HG02642 (cell line): Measurements from ENCODE around the gene CCDC85A.
"Not testable (repeated sequence)": the region's sequence is repeated elsewhere in the genome, so short reads cannot be mapped to it uniquely, and the experiment has no call there.

Experiments used
- ATAC-seq: cut with Tn5 transposase; IDR thresholded peaks from one replicate; pipeline ENCODE4 v1.9.1; 2021; ENCODE audit warnings: mild to moderate bottlenecking; ENCODE audit not compliant: unreplicated experiment, poor library complexity

Gene CCDC85A

DNA sequence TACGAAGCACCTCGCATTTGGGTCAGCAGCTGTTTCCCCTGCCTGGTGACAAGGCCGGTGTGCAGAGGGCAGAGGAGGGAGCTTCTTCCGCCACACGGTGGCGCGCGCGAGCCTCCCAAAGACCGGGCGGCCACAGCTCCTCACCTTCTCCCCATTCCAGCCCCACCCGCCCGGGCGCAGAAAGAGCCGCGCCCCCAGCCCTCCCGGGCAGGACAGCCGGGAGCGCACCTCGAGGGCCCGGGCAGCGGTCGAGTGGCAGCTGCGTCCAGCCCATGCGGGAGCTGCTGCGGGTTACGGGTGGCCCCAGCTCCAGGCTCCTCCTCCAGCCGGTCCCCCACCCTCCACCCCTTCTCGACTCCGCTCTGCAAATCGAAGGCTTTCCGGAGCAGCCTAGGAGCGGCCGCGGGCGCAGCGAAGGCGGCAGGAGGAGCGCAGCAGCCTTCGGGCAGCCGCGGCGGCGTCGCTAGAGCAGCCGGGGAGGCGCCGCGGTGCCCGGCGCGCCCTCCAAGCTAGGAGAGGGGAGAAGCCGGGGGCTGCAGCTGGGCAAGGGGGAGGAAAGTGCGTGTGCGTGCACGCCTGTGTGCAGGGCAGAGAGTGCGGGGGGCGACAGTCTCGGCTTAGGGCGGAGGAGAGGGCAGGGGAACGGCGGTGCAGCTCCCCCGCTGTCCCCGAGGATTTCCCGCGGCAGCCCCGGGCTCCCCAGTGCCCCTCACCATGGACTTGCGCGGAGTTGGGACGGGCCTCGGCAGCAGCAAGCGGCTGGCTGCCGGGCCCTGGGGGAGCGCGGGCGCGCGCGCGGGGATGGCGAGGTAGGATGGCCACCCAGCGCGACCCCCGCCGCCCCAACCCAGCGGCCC lies at the start of gene CCDC85A:
Gene CCDC85A (plus strand): TSS at position 348 of the 857 bp plus-strand sequence. CDS start 635 bp downstream, outside the sequence.
- ATAC-seq, result peak; percentile 96

DNA sequence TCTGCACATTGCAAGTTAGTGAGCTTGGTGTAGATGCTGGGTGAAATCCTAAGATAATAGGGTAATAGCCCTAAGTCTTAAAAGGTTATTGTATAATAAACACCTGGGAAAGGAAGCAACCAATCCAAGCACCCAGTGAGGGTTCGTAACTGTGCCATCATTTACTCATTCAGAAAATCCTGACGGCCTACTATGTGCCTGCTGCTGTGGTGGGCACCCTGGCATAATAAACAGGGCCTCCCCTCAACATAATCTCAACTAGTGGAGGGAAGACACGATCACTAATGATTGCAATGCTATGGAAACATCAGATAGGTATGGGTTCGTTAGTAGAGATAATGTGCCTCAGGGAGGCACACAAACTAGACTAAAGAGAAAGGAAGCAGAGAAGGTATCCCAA lies 48.9 kb upstream of the CCDC85A start:
- ATAC-seq, result no peak

DNA sequence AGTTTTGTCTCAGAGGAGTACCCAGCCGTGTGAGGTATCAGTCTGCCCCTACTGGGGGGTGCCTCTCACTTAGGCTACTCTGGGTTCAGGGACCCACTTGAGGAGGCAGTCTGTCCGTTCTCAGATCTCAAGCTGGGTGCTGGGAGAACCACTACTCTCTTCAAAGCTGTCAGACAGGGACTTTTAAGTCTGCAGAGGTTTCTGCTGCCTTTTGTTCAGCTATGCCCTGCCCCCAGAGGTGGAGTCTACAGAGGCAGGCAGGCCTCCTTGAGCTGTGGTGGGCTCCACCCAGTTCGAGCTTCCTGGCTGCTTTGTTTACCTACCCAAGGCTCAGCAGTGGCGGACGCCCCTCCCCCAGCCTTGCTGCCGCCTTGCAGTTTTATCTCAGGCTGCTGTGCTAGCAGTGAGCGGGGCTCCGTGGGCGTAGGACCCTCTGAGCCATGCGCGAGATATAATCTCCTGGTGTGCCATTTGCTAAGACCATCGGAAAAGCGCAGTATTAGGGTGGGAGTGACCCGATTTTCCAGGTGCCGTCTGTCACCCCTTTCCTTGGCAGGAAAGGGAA lies 41.2 kb upstream of the CCDC85A start:
- not testable (repeated sequence) for ATAC-seq

DNA sequence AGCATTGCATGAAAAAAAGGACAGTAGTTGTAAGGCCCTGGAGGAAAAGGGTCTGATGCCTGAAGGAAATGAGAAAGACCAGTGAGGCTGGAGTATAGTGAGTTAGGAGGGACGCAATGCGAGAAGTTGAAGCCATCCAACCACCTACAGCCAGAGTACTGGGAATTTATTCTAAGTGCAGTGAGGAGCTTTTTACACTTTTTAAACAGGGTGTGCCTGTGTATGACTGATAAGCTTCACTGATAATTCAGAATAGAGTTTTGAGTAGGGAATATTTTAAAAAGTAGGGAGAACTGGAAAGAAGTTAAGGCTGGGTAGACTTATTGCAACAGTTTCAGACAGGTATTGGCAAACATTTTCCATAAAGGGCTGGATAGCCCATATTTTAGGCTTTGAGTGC lies 35.9 kb upstream of the CCDC85A start:
- ATAC-seq, result no peak

- no peak for ATAC-seq
Measured at GRCh38 chr2:56148825-56149224, 35.0 kb upstream of the CCDC85A start.

DNA sequence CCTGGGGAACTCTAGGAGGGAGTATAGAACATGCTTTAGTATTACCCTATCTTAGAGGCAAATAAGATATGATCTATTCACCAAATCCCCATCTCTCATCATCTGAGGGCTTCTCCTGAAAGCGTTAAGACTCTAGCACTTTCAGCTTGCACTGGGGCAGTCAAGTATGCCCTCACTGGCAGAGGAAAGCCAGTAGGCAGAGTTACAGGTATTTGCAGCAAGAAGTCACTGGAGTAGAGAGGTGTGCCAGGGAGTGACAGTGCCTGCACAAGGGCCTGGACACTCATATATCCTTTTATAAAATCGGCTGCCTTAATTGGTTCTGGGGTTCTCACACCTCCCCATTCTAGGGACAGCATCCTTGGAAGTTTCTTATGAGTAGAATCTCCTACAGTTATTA lies 31.9 kb upstream of the CCDC85A start:
- ATAC-seq, result no peak

- ATAC-seq, result no peak
Measured at GRCh38 chr2:56155188-56155587, 28.6 kb upstream of the CCDC85A start.

DNA sequence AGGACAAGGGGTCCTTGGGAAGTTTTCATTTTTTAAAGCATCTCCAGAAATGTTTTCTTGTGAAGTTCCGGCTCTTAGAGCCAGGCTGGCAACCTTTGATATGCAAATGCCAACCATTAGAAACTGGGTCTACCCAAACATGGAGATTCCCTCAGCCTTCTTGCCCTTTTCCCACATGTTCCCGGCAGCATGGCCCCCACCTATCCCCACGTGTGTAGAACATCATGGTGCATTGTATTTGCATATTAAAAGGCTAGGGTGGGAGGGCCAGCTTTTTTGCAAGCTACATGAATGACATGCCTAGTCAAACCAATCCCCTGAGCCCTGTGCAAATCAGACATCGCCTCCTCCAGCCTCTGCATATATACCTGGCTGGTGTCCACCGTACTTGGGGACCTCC lies 23.9 kb upstream of the CCDC85A start:
- ATAC-seq, result not testable (repeated sequence)

DNA sequence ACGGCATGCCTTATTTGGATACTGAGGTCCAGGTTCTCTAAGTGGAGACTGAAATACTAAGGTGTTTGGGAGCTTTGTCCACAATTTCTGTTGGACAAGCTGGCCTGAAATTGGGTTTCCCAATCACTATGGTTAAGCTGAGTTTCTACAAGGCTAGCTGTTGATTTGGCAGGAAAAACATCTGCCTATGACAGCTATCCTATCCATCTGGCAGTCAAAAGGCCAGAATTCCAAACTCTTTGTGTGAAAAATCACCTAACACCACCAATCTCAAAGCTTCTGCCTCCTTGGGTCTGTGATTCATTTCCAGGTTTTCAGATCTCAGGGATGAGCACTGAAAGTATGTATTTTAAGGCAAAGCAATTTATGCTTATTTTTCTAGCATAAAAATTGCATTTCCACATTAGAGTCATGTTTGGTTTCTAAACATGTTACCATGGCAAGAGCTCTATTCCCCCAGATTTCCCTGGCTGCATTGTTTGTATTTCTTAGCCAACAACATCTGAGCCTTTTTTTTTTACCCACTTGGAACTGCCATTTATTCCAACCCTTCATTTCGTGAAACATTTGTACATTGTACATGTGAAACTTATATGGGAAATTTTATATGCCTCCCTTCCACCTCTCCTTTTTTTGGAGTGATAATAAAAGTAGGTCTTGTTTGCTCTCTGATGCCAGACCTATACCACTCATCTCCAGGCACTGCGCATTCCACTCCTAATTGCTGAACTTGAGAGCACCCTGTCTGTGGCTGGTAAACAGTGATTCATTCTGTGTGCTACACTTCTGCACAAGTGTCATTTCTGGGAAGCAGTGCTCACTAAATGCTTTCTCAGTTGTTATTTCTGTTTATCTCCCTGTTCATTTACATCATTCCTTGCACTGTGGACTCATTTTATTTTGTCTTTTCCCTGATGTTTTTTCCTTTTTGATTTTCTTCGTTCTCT lies 15.9 kb upstream of the CCDC85A start:
- ATAC-seq, result no peak

DNA sequence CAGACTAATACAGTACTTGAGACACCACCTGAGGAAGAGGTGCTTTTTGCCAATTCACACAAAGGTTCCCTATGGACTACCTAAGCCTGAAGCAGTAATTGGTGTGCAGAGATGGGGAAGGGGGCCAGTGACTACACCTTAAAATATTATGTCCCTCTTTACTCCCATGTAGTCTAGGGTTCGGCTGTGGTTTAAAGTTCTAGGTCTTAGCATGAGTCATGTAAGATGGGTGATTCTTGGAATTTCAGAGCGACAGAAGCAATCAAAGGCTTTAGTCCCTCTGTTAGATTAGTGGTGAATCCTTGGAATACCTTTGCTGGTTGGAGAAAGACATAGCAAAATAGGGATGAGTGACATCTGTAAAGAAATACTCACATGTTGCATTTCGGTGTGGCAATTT lies 14.3 kb upstream of the CCDC85A start:
- no peak for ATAC-seq

DNA sequence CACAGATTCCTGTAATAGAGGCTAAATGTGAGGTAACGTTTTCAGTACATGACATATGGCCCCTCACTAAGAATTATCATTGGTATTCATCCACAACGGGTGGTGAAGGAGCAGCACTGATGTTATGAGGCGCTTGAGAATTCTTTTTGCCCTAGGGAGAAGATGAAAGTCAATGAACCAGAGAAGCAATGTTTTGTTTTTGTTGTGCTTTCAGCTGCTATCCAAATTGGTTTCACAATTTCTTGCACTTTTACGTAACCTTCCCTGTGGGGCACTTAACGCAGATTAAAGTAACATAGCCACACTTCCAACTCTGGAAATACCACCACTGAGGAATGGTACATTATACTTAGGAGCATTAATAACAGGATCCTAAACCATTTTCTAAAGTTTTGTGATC lies 13.3 kb upstream of the CCDC85A start:
- ATAC-seq, result no peak

- ATAC-seq, result no peak
Measured at GRCh38 chr2:56170988-56171387, 12.8 kb upstream of the CCDC85A start.

DNA sequence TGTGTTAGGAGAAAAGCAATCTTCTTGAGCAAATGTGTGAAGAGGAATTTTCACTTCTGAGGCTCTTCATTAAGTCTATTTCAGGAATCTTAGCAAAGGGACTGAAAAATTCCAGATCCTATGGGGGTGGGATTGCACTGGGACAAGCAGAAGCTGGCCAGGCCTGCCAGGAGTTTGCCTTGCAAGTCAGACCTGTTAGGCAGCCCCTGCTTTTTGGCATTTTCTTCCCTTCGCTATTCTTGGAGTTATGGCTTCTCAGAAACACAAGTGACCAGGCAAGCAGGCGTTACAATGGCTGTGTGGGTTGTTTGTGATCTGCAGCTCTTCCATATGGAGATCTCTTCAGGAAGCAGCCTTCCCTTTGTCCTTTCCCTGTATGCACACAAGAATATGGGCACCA lies 8.0 kb upstream of the CCDC85A start:
- no peak for ATAC-seq

- peak; percentile 84 for ATAC-seq
Measured at GRCh38 chr2:56177420-56178220, 6.2 kb upstream of the CCDC85A start.

- no peak for ATAC-seq
Measured at GRCh38 chr2:56179931-56180330, 3.9 kb upstream of the CCDC85A start.

DNA sequence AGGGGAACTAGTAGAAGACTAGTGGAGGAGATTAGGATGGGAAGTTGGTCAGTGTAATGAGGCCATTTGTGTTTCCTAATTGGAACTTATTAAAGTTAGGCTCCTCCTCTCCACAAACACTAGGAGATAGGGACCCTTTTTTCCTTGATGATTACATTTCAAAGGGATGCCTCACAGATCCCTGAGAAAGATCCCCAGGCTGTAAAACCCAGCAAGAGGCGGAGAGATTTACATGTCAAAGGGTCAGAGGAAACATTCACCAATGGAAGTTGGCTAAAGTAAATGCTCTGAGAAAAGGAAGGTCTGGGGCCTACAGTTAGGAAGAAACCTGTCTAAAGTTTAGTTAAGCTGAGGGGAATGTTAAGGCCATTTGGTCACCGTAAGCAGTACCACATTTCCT lies 1.4 kb upstream of the CCDC85A start:
- ATAC-seq, result no peak

- ATAC-seq, result peak; percentile 24
Measured at GRCh38 chr2:56184500-56185011, 766 bp downstream of the CCDC85A start.

DNA sequence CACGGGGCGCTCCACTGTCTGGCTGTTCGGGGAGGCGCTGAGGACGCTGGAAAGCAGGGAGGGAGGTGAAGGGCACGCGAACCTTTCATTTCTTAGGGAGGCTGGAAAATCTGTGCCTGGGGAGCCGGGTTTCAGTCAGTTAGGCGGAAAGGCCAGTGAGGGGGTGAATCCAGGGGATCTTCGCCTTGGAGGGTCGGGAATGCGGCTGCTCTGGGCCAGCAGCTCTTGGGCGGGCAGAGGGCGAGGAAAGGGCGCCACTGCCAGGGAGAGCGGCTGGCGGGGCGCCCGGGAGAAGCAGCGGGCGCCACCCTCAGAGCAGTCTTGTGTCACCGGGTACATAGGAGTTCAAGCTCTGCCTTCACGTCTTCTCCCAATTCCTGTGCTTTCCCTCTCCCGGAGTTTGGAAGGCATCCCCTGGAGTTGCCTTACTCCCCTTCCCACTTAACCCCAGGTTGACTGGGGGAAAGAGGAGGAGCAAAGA lies 1.4 kb downstream of the CCDC85A start:
- no peak for ATAC-seq

- ATAC-seq, result no peak
Measured at GRCh38 chr2:56185582-56186046, 1.8 kb downstream of the CCDC85A start.

DNA sequence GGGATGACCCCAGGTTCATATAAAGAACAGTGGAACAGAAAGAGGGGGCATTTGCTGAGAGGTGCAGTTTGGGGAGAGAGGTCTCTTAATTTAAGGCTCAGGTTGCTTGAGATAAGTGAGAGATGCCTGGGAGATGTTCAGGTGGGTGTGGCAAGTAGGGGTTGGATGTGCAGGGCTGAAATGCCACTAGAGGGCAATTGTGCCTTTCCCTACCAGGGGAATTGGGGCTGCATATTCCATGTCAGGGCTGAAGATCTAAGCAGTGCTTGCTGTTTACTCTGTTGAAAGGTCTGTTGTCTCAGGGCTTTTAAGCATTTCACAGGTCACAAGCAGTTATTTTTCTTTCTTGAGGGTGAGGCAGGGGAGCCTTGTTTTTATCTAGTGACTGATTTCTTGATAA lies 7.8 kb downstream of the CCDC85A start:
- no peak for ATAC-seq
